HepG2 (cell line): Measurements from ENCODE around the gene SLC2A11. TPM values are rescaled to one million over a fixed set of nuclear protein-coding genes. Genes with fewer than 3 reads are reported as not detected.
A peak's percentile ranks its signal among the peaks of the same experiment; 100 is the strongest.

Experiments used
- GABPB1 ChIP-seq: IDR thresholded peaks from 2 replicates; pipeline ENCODE4 v1.6.1; 2016; ENCODE audit warnings: mild to moderate bottlenecking, missing genetic modification reagents, moderate library complexity, missing compliant biosample characterization
- HHEX ChIP-seq: IDR thresholded peaks from 2 replicates; pipeline ENCODE4 v1.6.1; 2016; ENCODE audit warnings: control low read depth
- IKZF4 ChIP-seq: sonication (generic); formaldehyde crosslinking; IDR thresholded peaks from 2 replicates; pipeline ENCODE4 v1.5.1; 2020; ENCODE audit warnings: borderline replicate concordance, mild to moderate bottlenecking, low read depth, missing genetic modification reagents; ENCODE audit errors: not compliant biosample characterization
- NBN ChIP-seq: fragments of 450-650 bp; conservative IDR thresholded peaks from 2 replicates; pipeline ENCODE4 v1.6.1; 2017
- PHB2 ChIP-seq: fragments of 450-650 bp; IDR thresholded peaks from 2 replicates; pipeline ENCODE4 v1.6.1; 2018; ENCODE audit not compliant: partially characterized antibody
- SMYD3 ChIP-seq: sonication (generic); formaldehyde crosslinking; IDR thresholded peaks from 2 replicates; pipeline ENCODE4 v1.8.1; 2023; ENCODE audit warnings: mild to moderate bottlenecking, missing genetic modification reagents
- STAT5B ChIP-seq: sonication (generic); formaldehyde crosslinking; IDR thresholded peaks from 2 replicates; pipeline ENCODE4 v1.4.0; 2020; ENCODE audit warnings: missing genetic modification reagents
- ZMYM4 ChIP-seq: sonication (generic); formaldehyde crosslinking; IDR thresholded peaks from 2 replicates; pipeline ENCODE4 v1.8.1; 2023; ENCODE audit warnings: mild to moderate bottlenecking, missing genetic modification reagents
- ZNF10 ChIP-seq: sonication (generic); formaldehyde crosslinking; IDR thresholded peaks from 2 replicates; pipeline ENCODE4 v1.4.0; 2020; ENCODE audit warnings: mild to moderate bottlenecking, low read depth, missing genetic modification reagents, borderline replicate concordance
- ZNF713 ChIP-seq: sonication (generic); formaldehyde crosslinking; IDR thresholded peaks from 2 replicates; pipeline ENCODE4 v1.4.0; 2020; ENCODE audit warnings: mild to moderate bottlenecking, missing genetic modification reagents
- ZSCAN30 ChIP-seq: sonication (generic); formaldehyde crosslinking; IDR thresholded peaks from 2 replicates; pipeline ENCODE4 v1.5.0; 2020; ENCODE audit warnings: mild to moderate bottlenecking, missing genetic modification reagents
- polyA plus RNA-seq, 8 experiments: library from polyadenylated mRNA; depleted of rRNA in 3 of 8; stranded (reverse) in 7 of 8; unstranded in 1 of 8; fragments of >200 nt; fragmentation: Illumina TruSeq in 4 of 8; extraction: Trizol in 4 of 8; gene quantifications; 2 replicates each; pipeline versions ENCODE4 v1.2.1 to v1.2.3, GENCODE V29; 2011 to 2016; ENCODE audit warnings: low read depth in 4 of 8, missing spikeins in 1 of 8, mixed read lengths in 1 of 8; ENCODE audit not compliant: insufficient read depth in 1 of 8
- total RNA-seq, 5 experiments: library from RNA; depleted of rRNA; stranded (reverse); fragments of >200 nt; fragmentation: Illumina TruSeq; extraction: Trizol; gene quantifications; 2 replicates each; pipeline ENCODE4 v1.2.3, GENCODE V29; 2016; ENCODE audit warnings: low read depth in 1 of 5
- TF ChIP-seq, protein P1 (sequence below): fragments of 450-650 bp; IDR thresholded peaks from 2 replicates; pipeline ENCODE4 v1.6.1; 2017; ENCODE audit warnings: mild to moderate bottlenecking
- TF ChIP-seq, protein P2 (sequence below): sonication (generic); formaldehyde crosslinking; IDR thresholded peaks from 2 replicates; pipeline ENCODE4 v1.4.0; 2020; ENCODE audit warnings: missing genetic modification reagents
- TF ChIP-seq, protein P3 (sequence below): sonication (generic); formaldehyde crosslinking; IDR thresholded peaks from 2 replicates; pipeline ENCODE4 v1.4.0; 2020; ENCODE audit warnings: missing genetic modification reagents, low read depth, mild to moderate bottlenecking, borderline replicate concordance
- TF ChIP-seq, protein P4 (sequence below): sonication (generic); formaldehyde crosslinking; IDR thresholded peaks from 2 replicates; pipeline ENCODE4 v1.4.0; 2020; ENCODE audit warnings: missing genetic modification reagents; ENCODE audit errors: not compliant biosample characterization

Gene SLC2A11
- total and polyA plus RNA-seq, 2 of the 13 experiments (the other 11 are each of a cell fraction or from before 2014, with no cell fraction given): 15.2 to 15.4 TPM

DNA sequence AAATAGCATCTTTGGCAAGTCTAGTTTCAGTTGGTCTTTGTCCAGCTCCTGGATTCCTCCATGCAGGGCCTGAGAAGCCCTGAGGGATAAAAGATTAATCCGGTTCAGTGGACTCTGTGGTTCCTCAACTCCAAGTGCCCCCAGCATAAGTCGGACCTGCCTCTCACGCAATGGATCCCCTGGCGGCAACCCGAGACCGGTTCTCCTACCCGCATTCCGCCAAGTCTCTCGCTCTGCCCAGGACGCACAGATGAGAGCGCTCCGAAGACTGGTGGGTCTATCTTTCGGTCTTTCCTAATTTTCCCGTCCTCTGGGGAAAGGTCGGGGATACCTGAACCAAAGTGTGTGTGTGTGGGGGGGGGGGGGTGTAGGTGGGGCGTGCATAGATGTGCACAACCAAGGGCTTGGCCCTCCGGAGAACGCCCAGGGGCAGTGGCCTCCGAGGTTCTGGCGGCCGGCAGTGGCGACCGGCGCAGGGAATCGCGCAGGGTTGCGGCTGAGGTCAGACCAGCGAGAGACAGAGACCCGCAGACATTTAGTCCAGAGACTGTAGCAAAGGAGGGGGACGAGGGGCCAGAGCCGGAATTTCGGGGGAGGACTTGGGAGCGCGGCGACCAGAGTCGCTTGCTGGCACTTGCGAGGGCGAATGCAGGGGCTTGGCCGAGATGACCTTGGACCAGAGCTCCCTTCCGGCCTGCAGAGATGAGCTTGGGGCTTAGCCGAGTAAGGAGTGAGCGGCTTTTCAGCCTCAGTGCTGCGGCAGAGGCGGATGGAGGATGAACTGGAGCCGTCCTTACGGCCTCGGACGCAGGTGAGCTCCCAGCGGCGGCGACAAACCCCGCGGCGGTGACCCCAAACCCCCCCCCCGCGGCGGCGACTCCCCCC lies 712 bp upstream of the SLC2A11 start (continued):
- TF ChIP-seq, protein P1, sequence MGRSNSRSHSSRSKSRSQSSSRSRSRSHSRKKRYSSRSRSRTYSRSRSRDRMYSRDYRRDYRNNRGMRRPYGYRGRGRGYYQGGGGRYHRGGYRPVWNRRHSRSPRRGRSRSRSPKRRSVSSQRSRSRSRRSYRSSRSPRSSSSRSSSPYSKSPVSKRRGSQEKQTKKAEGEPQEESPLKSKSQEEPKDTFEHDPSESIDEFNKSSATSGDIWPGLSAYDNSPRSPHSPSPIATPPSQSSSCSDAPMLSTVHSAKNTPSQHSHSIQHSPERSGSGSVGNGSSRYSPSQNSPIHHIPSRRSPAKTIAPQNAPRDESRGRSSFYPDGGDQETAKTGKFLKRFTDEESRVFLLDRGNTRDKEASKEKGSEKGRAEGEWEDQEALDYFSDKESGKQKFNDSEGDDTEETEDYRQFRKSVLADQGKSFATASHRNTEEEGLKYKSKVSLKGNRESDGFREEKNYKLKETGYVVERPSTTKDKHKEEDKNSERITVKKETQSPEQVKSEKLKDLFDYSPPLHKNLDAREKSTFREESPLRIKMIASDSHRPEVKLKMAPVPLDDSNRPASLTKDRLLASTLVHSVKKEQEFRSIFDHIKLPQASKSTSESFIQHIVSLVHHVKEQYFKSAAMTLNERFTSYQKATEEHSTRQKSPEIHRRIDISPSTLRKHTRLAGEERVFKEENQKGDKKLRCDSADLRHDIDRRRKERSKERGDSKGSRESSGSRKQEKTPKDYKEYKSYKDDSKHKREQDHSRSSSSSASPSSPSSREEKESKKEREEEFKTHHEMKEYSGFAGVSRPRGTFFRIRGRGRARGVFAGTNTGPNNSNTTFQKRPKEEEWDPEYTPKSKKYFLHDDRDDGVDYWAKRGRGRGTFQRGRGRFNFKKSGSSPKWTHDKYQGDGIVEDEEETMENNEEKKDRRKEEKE: no peak
- TF ChIP-seq ZMYM4 (CRISPR knock-in tag) (0 out of 2 replicates have a peak, but pooled peaks have one; percentile 26), STAT5B (no peak), HHEX (CRISPR knock-in tag) (no peak), ZNF713 (CRISPR knock-in tag) (no peak), NBN (no peak), SMYD3 (CRISPR knock-in tag) (no peak), ZNF10 (no peak), IKZF4 (no peak), GABPB1 (CRISPR knock-in tag) (peak; percentile 78; the same call in 1 of the 2 replicates), PHB2 (no peak), ZSCAN30 (CRISPR knock-in tag) (no peak)
- TF ChIP-seq, protein P2, sequence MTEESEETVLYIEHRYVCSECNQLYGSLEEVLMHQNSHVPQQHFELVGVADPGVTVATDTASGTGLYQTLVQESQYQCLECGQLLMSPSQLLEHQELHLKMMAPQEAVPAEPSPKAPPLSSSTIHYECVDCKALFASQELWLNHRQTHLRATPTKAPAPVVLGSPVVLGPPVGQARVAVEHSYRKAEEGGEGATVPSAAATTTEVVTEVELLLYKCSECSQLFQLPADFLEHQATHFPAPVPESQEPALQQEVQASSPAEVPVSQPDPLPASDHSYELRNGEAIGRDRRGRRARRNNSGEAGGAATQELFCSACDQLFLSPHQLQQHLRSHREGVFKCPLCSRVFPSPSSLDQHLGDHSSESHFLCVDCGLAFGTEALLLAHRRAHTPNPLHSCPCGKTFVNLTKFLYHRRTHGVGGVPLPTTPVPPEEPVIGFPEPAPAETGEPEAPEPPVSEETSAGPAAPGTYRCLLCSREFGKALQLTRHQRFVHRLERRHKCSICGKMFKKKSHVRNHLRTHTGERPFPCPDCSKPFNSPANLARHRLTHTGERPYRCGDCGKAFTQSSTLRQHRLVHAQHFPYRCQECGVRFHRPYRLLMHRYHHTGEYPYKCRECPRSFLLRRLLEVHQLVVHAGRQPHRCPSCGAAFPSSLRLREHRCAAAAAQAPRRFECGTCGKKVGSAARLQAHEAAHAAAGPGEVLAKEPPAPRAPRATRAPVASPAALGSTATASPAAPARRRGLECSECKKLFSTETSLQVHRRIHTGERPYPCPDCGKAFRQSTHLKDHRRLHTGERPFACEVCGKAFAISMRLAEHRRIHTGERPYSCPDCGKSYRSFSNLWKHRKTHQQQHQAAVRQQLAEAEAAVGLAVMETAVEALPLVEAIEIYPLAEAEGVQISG (CRISPR knock-in tag): peak; percentile 47; the same call in 1 of the 2 replicates
- TF ChIP-seq, protein P3, sequence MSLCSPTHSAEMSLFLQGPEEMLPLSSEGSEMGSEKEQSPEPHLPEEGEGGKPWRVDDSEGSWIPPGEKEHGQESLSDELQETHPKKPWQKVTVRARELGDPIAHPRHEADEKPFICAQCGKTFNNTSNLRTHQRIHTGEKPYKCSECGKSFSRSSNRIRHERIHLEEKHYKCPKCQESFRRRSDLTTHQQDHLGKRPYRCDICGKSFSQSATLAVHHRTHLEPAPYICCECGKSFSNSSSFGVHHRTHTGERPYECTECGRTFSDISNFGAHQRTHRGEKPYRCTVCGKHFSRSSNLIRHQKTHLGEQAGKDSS (CRISPR knock-in tag): peak; percentile 37; the same call in 1 of the 2 replicates
- TF ChIP-seq, protein P4, sequence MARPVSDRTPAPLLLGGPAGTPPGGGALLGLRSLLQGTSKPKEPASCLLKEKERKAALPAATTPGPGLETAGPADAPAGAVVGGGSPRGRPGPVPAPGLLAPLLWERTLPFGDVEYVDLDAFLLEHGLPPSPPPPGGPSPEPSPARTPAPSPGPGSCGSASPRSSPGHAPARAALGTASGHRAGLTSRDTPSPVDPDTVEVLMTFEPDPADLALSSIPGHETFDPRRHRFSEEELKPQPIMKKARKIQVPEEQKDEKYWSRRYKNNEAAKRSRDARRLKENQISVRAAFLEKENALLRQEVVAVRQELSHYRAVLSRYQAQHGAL: no peak
